HG03442 (cell line): ENCODE results near the gene SSTR3.
A peak's percentile ranks its signal among the peaks of the same experiment; 100 is the strongest.
"Not testable (repeated sequence)": the region's sequence is repeated elsewhere in the genome, so short reads cannot be mapped to it uniquely, and the experiment has no call there.

Experiments
- ATAC-seq: cut with Tn5 transposase; IDR thresholded peaks from one replicate; pipeline ENCODE4 v1.9.1; 2021; ENCODE audit warnings: mild to moderate bottlenecking, moderate library complexity; ENCODE audit not compliant: unreplicated experiment

Gene SSTR3

DNA sequence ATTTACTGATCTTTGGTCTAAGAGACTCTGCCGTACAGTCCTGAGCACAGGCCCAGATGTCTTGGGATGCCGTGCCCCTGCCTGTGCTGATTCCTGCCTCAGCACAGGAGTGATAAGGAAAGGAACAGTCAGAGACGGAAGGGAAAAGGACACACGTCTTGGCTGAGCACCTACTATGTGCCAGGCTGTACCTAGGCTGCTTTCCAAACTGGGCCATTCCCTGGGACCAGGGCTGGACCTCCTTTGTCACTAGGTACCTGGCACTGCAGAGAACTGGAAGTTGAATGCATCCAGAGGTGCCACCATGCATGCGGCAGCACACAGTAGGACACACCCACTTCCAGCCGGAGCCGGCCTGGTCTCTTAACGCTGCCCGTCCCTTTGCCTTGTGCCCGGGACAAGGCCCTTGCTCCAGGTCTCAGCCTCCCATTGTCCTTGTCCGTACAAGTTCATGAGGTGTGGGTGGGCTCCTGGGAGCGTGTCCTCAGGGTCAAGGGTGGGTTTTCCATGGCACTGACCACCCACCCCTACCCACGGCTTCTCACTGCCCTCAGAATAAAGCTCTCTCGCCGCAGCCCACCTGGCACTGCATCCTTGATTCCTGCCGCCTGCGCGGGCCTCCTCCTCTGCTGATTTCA, 1.1 kb upstream of the SSTR3 start:
- no peak for ATAC-seq

DNA sequence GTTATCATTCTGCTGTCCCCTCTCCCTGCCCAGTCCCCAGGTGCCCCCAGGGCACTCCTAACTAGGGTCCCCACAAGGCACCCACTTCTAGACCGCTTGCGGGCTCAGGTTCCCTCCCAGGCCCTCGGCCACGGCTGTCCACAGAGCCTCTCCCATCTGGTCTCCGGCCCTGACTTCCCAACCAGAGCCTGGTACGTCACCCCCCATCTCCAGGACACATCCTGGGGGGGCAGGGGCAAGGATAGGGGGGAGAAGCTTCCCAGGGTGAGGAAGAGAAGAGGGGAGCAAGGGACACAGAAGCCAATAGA, 457 bp downstream of the SSTR3 start:
- ATAC-seq: no peak

DNA sequence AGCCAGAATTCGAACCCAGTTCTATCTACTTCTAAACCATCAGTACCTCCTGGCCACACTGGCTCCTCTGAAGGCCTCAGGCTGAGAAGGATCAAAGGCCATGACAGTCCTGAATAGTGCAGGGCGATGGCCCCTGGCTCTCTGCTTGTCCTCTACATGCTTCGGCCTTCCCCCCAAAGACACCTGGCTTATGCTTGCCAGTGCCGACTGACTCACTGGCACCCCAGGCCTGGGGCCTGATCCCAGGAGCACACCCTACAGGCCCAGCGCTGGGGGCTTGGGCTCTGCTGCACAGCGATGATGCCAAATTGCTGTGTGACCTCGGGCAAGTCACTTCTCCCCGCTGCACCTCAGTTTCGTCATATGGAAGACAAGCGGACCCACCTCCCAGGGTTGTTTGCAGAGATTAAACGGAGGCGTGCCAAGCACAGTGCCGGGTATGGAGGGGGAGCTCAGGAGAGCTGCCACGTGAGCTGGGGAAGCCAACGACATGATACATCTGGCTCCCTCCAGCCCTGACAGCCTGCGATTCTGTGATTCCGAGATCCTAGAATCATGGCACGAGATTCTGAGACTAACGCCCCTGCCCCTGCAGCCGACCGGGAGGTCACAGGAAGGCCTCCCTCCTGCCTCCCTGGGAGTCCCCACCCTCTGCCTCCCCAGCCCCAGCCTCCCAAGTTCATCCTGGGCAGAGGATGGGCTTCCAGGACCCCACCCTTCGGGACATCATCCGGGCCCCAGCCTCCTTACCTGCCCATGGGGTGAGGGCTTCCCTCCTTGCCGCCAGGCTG, 1.0 kb downstream of the SSTR3 start:
- no peak for ATAC-seq

GRCh38 chr22:37210041-37210803, 2.1 kb downstream of the SSTR3 start:
- no peak for ATAC-seq

DNA sequence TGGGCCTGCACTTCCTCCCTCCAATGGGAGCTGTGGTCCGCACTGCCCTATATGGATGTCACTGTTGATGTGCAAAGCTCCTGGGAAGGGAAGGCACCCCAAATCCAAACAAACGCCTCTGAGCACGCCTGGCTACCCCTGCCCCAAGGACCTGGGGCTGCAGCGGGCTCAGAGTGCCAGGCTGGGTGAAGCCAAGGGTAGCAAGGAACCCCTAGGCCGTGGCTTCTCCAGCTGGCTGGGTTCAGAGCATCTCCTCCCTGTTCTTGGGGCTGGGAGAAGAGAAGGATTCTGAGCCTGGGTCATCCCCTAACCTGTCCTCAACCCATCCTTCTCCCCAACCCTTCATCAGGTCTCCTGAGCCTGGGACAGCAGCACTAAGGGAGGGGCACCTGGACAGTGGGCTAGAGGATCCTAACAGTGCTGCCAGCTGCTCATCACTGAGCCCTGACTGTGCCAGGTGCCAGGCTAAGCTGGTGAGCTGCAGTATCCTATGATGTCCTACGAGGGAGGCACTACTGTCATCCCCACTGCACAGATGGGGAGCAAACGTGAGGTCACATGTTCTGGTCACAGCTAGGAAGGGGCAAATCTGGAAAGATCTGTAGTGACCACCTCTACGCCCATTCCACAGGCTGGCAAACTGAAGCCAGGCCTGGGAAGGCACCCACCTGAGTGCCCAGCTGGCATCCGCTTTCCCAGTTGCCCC, 3.0 kb downstream of the SSTR3 start:
- no peak for ATAC-seq

GRCh38 chr22:37208401-37209139, 3.7 kb downstream of the SSTR3 start:
- ATAC-seq: no peak

DNA sequence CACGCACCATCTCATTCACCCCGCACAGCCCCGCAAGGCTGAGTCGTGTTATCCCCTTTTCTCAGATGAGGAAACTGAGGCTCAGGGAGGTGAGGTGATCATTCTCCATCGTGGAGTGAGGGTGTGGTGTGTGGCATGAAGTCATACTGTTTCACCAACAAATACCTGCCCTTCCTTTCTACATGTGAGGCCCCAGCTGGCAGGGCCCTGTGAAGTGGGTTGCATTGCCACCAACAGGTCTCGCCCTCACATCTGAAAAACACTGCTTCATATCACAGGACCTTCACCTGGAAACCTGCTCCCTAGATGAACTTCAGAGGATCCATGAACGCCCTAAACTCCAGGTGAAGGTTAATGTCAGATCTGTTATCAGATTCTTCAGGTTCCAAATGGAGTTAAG, 4.3 kb downstream of the SSTR3 start:
- no peak for ATAC-seq

GRCh38 chr22:37206841-37207821, 5.1 kb downstream of the SSTR3 start:
- no peak for ATAC-seq

DNA sequence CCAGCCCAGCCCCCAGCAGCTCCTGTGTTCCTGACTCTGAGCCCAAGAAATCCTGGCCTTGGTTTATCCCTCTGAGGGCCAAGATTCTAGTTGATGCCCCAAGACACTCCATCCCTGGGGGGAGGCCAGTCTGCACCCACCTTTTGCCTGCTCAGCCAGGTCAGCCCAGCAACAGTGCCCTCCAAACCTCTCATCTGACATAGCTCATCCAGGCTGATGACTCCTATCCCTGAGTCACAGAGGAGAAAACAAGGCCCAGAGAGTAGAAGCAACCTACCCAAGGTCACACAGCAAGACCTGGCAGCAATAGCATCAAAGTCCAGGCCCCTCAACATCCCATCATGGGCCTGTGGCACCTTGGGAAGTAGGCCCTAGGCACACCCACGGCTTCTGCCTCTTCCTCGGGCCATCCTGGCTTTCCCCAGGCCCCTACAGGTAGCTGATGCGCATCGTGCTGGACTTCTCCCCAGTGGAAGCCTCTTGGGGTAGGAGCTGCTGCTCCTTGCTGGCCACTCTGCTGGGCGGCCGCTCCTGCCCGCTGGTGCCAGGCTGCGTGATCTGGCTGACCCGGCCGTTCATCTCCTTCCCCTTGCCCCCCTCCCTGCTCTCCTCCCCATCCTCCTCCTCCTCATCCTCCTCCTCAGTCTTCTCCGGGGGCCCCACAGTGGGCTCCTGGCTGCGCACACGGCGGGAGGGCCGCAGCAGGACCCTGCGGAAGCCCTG, 6.0 kb downstream of the SSTR3 start:
- ATAC-seq: no peak

GRCh38 chr22:37205046-37205445, 7.2 kb downstream of the SSTR3 start:
- ATAC-seq: no peak

DNA sequence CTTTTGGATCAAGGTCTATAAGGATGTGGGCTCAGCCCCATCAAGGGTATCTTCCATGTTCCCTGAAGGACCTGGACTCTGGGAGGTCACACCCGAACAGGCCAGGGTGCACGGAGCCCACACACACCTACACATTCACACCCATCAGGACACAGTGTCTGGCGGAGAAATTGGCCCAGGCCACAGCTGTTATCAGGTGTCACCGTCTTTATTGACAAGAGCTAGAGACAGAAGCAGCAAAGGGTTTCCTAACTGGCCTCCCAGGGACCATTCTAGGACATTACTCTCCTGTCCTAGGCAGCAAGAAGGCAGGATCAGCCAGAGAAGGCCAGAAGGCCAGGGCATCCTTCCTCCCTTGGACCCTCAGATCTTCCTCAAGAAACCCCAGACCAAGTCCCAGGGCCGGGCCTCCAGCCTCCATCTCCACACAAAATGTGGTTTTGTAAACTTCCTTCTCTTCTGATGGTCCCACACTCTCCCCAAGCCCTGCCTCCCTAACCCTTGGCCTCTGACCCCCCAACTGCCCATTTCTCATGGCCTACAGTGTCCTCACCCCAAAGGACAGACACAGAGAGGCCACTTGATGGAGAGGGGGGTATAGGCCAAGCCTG, 8.1 kb downstream of the SSTR3 start:
- ATAC-seq: no peak

DNA sequence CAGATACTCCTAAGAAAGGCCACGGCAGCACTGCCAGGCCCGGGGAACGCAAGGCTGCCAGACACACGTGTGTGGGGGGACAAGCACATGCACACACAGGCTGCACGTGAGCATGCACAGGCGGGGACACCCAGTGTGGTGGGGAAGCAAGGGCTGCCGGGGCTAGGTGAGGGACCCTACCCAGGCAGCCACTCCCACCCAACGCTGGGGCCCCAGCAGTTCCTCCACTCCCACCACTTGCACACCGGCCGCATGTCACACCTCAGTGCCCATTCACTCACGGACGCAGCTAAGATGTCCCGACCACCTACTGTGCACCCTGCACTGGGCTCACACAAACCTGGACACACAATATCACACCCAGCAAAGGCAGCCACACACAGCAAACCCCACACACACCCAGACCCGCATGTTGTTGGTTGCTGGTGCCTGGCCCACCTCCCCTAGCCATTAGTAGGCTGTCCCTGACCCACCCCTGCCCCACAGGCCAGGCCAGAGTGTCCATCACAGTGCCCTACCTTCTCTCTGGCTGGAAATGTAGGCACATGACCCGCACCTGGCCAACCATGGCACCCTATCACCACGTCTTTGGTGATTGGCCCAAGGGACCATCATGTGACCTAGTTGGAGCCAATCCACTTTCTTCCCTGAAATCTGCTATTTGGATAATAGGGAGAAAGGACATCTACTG, 8.8 kb downstream of the SSTR3 start:
- no peak for ATAC-seq

GRCh38 chr22:37202716-37203115, 9.6 kb downstream of the SSTR3 start:
- ATAC-seq: no peak

DNA sequence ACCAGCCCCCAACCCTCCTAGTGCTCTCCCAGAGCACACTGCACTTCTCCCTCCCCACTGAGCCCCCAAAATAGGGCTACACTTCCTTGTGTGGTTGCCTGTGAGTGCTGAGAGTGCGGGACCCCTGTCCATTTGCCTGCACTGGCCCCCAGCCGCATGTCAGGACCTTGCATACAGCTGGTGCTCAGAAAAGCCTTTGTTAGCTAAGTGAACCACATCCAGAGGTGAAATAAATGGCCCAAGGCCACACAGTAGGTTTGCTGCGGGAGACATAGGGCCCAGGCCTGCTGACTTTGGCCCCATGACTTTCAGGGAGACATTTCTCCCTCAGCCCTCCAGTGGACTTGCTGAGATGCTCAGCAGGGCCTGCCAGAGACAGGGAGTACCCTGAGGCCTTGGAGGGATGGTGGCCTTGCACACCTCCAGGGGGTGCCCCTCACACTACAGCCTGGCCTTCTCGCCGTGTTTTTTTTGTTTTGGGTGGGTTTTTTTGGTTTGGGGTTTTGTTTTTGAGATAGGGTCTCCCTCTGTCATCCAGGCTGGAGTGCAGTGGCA, 10.2 kb downstream of the SSTR3 start:
- no peak for ATAC-seq

- ATAC-seq: not testable (repeated sequence)
Measured at GRCh38 chr22:37201443-37201820, 10.8 kb downstream of the SSTR3 start.

DNA sequence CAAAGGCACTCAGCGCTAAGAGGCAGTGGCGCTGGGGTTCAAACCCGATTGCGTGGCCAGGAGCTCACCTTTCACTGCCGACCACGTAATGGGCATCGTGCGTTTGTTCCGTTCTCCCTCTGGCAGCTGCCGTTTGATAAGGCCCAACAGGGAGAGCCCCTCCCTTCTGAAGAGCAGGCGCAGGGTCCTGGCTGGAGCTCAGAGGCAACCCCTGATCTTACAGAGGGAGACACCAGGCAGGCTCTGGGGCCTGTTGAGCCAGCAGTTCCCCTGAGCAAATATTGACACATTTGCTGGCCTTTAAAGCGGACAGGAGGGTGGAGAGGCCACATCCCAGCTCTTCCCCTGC, 12.5 kb downstream of the SSTR3 start:
- no peak for ATAC-seq

DNA sequence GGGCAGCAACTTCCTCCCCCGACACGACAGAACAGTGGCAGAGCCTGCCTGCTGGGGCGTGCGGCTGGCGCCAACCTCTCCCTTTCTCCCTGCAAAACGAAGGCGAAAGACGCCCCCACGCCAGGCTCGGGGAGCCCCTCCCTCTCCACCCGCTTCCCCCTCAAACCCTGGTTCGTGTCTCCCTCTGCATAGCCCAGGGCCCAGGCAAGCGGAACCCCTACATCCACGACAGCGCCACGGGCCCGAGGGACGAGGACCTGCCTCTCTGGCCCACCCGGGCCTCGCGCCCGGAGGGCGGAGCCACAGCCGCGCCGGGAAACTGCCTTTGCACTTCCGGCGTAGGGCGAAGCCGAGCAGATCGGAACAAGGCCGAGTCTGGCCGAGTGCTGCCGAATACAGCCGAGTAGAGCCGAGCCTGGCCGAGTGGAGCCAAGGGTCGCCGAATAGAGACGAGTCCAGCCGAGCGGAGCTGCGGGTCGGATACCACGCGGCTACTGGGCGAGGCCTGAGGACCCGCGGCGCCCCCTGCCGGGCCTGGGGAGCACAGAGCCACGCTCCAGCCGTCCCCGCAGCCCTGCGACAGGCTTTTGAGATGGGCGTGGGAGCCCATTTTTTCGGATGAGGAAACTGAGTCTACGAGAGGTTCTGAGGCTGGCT, 13.0 kb downstream of the SSTR3 start:
- ATAC-seq: peak; percentile 88
